Renal pelvis (tissue), 12 donors: ENCODE results near the gene ZNF467. TPM values are rescaled to one million over a fixed set of nuclear protein-coding genes. Genes with fewer than 3 reads are reported as not detected.

Experiments
- DNase-seq: peaks from one replicate; pipeline ENCODE4 v3.0.0-alpha.2; 2013
- long read RNA-seq, 16 experiments: transcript quantifications; one replicate each; lab custom pipeline, GENCODE V29; 2026
- polyA plus RNA-seq, 3 donors: library from polyadenylated mRNA; unstranded; fragments of 120-200 nt; gene quantifications; one replicate each; pipeline ENCODE4 v1.2.1, GENCODE V29; 2013; ENCODE audit not compliant: insufficient read length in 3 of 3

ZNF467 gene
- 10 to 100 TPM; 36.9 to 38.0 (median 37.5) TPM for polyA plus RNA-seq
- long read RNA-seq, donor 1, partial matches to known transcripts = 7 of 13 reads
- long read RNA-seq, donor 1, other reads (novel, unspliced or antisense) = 0 of 13 reads
- long read RNA-seq, donor 2, transcript ZNF467-201 (5 exons, 2,553 nt) = major isoform, 7 of 8 reads
- long read RNA-seq, donor 2, partial matches to known transcripts = 0 of 8 reads
- long read RNA-seq, donor 2, other reads (novel, unspliced or antisense) = 0 of 8 reads
- long read RNA-seq, donor 3, transcript ZNF467-201 (5 exons, 2,553 nt) = major isoform, 15 of 15 reads
- long read RNA-seq, donor 3, partial matches to known transcripts = 0 of 15 reads
- long read RNA-seq, donor 3, other reads (novel, unspliced or antisense) = 0 of 15 reads
- long read RNA-seq, donor 4, transcript ZNF467-201 (5 exons, 2,553 nt) = major isoform, 11 of 11 reads
- long read RNA-seq, donor 4, partial matches to known transcripts = 0 of 11 reads
- long read RNA-seq, donor 4, other reads (novel, unspliced or antisense) = 0 of 11 reads
- long read RNA-seq, donor 5, partial matches to known transcripts = 0 of 4 reads
- long read RNA-seq, donor 5, other reads (novel, unspliced or antisense) = 0 of 4 reads
- long read RNA-seq, donor 6, transcript ZNF467-201 (5 exons, 2,553 nt) = major isoform, 13 of 14 reads
- long read RNA-seq, donor 6, partial matches to known transcripts = 0 of 14 reads
- long read RNA-seq, donor 6, other reads (novel, unspliced or antisense) = 0 of 14 reads
- long read RNA-seq, donor 7, transcript ZNF467-201 (5 exons, 2,553 nt) = major isoform, 8 of 11 reads
- long read RNA-seq, donor 7, partial matches to known transcripts = 0 of 11 reads
- long read RNA-seq, donor 7, other reads (novel, unspliced or antisense) = 0 of 11 reads
- long read RNA-seq, donor 8, partial matches to known transcripts = 0 of 4 reads
- long read RNA-seq, donor 8, other reads (novel, unspliced or antisense) = 0 of 4 reads
- long read RNA-seq, donor 9, transcript ZNF467-201 (5 exons, 2,553 nt) = major isoform, 10 of 11 reads
- long read RNA-seq, donor 9, partial matches to known transcripts = 0 of 11 reads
- long read RNA-seq, donor 9, other reads (novel, unspliced or antisense) = 0 of 11 reads
- long read RNA-seq, donor 10, transcript ZNF467-201 (5 exons, 2,553 nt) = major isoform, 11 of 20 reads
- long read RNA-seq, donor 10, partial matches to known transcripts = 8 of 20 reads
- long read RNA-seq, donor 10, other reads (novel, unspliced or antisense) = 0 of 20 reads
- long read RNA-seq, donor 11, transcript ZNF467-201 (5 exons, 2,553 nt) = major isoform, 10 of 11 reads
- long read RNA-seq, donor 11, partial matches to known transcripts = 0 of 11 reads
- long read RNA-seq, donor 11, other reads (novel, unspliced or antisense) = 0 of 11 reads
- long read RNA-seq, donor 12, transcript ZNF467-201 (5 exons, 2,553 nt) = major isoform, 12 of 12 reads
- long read RNA-seq, donor 12, partial matches to known transcripts = 0 of 12 reads
- long read RNA-seq, donor 12, other reads (novel, unspliced or antisense) = 0 of 12 reads
- long read RNA-seq, donor 13, transcript ZNF467-201 (5 exons, 2,553 nt) = major isoform, 6 of 12 reads
- long read RNA-seq, donor 13, partial matches to known transcripts = 5 of 12 reads
- long read RNA-seq, donor 13, other reads (novel, unspliced or antisense) = 0 of 12 reads
- long read RNA-seq, donor 14, transcript ZNF467-201 (5 exons, 2,553 nt) = major isoform, 24 of 70 reads
- long read RNA-seq, donor 14, partial matches to known transcripts = 44 of 70 reads
- long read RNA-seq, donor 14, other reads (novel, unspliced or antisense) = 0 of 70 reads
- long read RNA-seq, donor 15, transcript ZNF467-201 (5 exons, 2,553 nt) = major isoform, 11 of 11 reads
- long read RNA-seq, donor 15, partial matches to known transcripts = 0 of 11 reads
- long read RNA-seq, donor 15, other reads (novel, unspliced or antisense) = 0 of 11 reads
- long read RNA-seq, donor 16, transcript ZNF467-201 (5 exons, 2,553 nt) = major isoform, 10 of 10 reads
- long read RNA-seq, donor 16, partial matches to known transcripts = 0 of 10 reads
- long read RNA-seq, donor 16, other reads (novel, unspliced or antisense) = 0 of 10 reads

GRCh38 chr7:149773446-149774236 lies at the start of gene ZNF467:
Gene ZNF467 (minus strand): TSS chr7:149773588. CDS start chr7:149771032, 2,556 bp downstream.
- no peak for DNase-seq

GRCh38 chr7:149822353-149822943 lies 49.1 kb upstream of the ZNF467 start:
- DNase-seq = no peak

- no peak for DNase-seq
These were observed 48.1 kb upstream of the ZNF467 start for GRCh38 chr7:149821191-149822148.

GRCh38 chr7:149820622-149821190 lies 47.3 kb upstream of the ZNF467 start:
- no peak for DNase-seq

GRCh38 chr7:149819961-149820340 lies 46.6 kb upstream of the ZNF467 start:
- DNase-seq = no peak

- DNase-seq = no peak
These were observed 46.0 kb upstream of the ZNF467 start for GRCh38 chr7:149819141-149819960.

GRCh38 chr7:149818536-149818840 lies 45.1 kb upstream of the ZNF467 start:
- no peak for DNase-seq

GRCh38 chr7:149817836-149818535 lies 44.6 kb upstream of the ZNF467 start:
- DNase-seq = no peak

GRCh38 chr7:149817301-149817771 lies 43.9 kb upstream of the ZNF467 start:
- no peak for DNase-seq

GRCh38 chr7:149816794-149817193 lies 43.4 kb upstream of the ZNF467 start:
- no peak for DNase-seq

GRCh38 chr7:149816267-149816751 lies 42.9 kb upstream of the ZNF467 start:
- DNase-seq = no peak

- DNase-seq = no peak
These were observed 42.4 kb upstream of the ZNF467 start for GRCh38 chr7:149815661-149816266.

- DNase-seq = no peak
These were observed 41.7 kb upstream of the ZNF467 start for GRCh38 chr7:149815121-149815520.

GRCh38 chr7:149814494-149814893 lies 41.1 kb upstream of the ZNF467 start:
- DNase-seq = no peak
